Measurements from ENCODE around the gene GIT1.

DNA sequence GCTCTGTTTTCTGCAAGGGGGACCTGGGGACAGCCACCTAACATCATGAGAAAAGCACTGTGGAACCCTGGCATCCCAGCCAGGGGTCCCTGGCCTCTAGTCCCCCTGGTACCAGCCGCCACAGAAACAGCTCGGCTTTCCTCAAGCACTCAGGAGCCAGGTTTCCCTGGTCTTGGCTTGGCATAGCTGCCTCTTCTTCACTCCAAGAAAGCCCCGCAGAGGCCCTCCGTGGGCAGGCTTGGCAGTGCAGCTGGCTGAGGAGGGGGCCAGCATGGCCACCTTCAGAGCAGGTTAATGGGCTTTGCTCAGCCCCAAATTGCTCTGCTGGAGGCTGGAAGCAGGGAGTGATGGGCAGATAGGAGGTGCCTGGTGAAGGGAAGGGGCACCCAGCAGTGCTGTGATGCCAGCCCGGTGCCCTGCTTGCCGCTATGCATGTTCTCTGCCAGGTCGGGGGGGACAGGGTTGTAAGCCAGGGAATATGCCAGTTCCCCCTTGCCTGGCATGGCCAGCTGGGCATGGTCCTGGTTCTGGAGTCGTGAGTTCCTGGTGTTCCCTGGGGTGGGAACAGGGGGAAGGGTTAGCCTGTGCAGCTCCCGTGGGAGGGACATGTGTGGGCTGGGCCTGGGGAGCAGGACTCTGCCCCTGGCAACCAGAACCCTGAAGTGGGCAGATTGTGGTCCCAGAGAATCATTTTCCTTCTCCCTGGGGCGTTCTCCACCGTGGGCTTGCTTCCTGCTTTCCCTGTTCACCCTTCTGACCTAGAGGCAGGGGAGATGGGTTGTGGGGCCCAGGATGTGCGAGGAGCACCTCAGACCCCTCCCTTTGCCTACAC lies 6.7 kb upstream of the GIT1 start:
- TF ChIP-seq, protein P1, sequence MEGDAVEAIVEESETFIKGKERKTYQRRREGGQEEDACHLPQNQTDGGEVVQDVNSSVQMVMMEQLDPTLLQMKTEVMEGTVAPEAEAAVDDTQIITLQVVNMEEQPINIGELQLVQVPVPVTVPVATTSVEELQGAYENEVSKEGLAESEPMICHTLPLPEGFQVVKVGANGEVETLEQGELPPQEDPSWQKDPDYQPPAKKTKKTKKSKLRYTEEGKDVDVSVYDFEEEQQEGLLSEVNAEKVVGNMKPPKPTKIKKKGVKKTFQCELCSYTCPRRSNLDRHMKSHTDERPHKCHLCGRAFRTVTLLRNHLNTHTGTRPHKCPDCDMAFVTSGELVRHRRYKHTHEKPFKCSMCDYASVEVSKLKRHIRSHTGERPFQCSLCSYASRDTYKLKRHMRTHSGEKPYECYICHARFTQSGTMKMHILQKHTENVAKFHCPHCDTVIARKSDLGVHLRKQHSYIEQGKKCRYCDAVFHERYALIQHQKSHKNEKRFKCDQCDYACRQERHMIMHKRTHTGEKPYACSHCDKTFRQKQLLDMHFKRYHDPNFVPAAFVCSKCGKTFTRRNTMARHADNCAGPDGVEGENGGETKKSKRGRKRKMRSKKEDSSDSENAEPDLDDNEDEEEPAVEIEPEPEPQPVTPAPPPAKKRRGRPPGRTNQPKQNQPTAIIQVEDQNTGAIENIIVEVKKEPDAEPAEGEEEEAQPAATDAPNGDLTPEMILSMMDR (IDR thresholded peaks at IDR 0.05) = no peak
- TF ChIP-seq POLR2A (IDR thresholded peaks at IDR 0.05) = no peak

Measured in testis (tissue), 2 donors.